ENCODE measurements around the gene KCNJ1. TPM values are rescaled to one million over a fixed set of nuclear protein-coding genes. Genes with fewer than 3 reads are reported as not detected.

KCNJ1 gene
- total and polyA plus RNA-seq, 4 donors: 0.01 to 0.31 (median 0.14) TPM

- Histone ChIP-seq H3K27me3 (ENCODE audit: control insufficient read depth in 3 of 3, insufficient read depth in 3 of 3, low read length in 2 of 3) (no peaks in the 10 kb centered on the region), H3K4me1 (ENCODE audit: control insufficient read depth in 5 of 5, insufficient read depth in 5 of 5, low read length in 5 of 5) (peaks cover 0 to 2% (median 0%) of the 10 kb centered on the region in 5 donors), H3K9me3 (ENCODE audit: control insufficient read depth in 4 of 4, insufficient read depth in 3 of 4, low read length in 3 of 4) (no peaks in the 10 kb centered on the region), H3K27ac (ENCODE audit: low read depth in 1 of 2, low read length in 1 of 2) (no peak overlapping the region), H3K9ac (ENCODE audit: insufficient read depth in 1 of 2, low read length in 2 of 2) (no peak overlapping the region), H3K4me3 (no peak overlapping the region), H3K36me3 (ENCODE audit: control insufficient read depth in 4 of 4, insufficient read depth in 4 of 4, low read length in 4 of 4) (no peaks in the 10 kb centered on the region)
- peak in 1 of 3 donors; percentile 40 for DNase-seq
- peak; percentile 65 for TF ChIP-seq CTCF (IDR thresholded peaks at IDR 0.05; ENCODE audit: control extremely low read depth, extremely low read depth)
- WGBS, 2 donors: 31 to 33% methylated on average over 10 of the region's 10 CpGs
- ATAC-seq (ENCODE audit: insufficient read depth, low FRiP score): no peak
Observed at GRCh38 chr11:128848815-128849455, 18.2 kb downstream of the KCNJ1 start.

GRCh38 chr11:128846985-128847384 lies 20.1 kb downstream of the KCNJ1 start:
- Histone ChIP-seq H3K27ac (ENCODE audit: low read depth in 1 of 2, low read length in 1 of 2) (no peak overlapping the region), H3K36me3 (ENCODE audit: control insufficient read depth in 4 of 4, insufficient read depth in 4 of 4, low read length in 4 of 4) (no peaks in the 10 kb centered on the region), H3K27me3 (ENCODE audit: control insufficient read depth in 3 of 3, insufficient read depth in 3 of 3, low read length in 2 of 3) (no peaks in the 10 kb centered on the region), H3K4me1 (ENCODE audit: control insufficient read depth in 5 of 5, insufficient read depth in 5 of 5, low read length in 5 of 5) (peaks cover 0 to 2% (median 0%) of the 10 kb centered on the region in 5 donors), H3K9ac (ENCODE audit: insufficient read depth in 1 of 2, low read length in 2 of 2) (no peak overlapping the region), H3K9me3 (ENCODE audit: control insufficient read depth in 4 of 4, insufficient read depth in 3 of 4, low read length in 3 of 4) (no peaks in the 10 kb centered on the region), H3K4me3 (no peak overlapping the region)
- no peak for ATAC-seq (ENCODE audit: insufficient read depth, low FRiP score)
- no peak for DNase-seq
- WGBS, 2 donors: 86 to 97% methylated on average over 4 of the region's 4 CpGs
- TF ChIP-seq CTCF (IDR thresholded peaks at IDR 0.05; ENCODE audit: control extremely low read depth, extremely low read depth): no peak

GRCh38 chr11:128845334-128845780 lies 21.7 kb downstream of the KCNJ1 start:
- Histone ChIP-seq H3K27me3 (ENCODE audit: control insufficient read depth in 3 of 3, insufficient read depth in 3 of 3, low read length in 2 of 3) (no peaks in the 10 kb centered on the region), H3K9me3 (ENCODE audit: control insufficient read depth in 4 of 4, insufficient read depth in 3 of 4, low read length in 3 of 4) (no peaks in the 10 kb centered on the region), H3K4me3 (no peak overlapping the region), H3K9ac (ENCODE audit: insufficient read depth in 1 of 2, low read length in 2 of 2) (no peak overlapping the region), H3K36me3 (ENCODE audit: control insufficient read depth in 4 of 4, insufficient read depth in 4 of 4, low read length in 4 of 4) (no peaks in the 10 kb centered on the region), H3K27ac (ENCODE audit: low read depth in 1 of 2, low read length in 1 of 2) (no peak overlapping the region), H3K4me1 (ENCODE audit: control insufficient read depth in 5 of 5, insufficient read depth in 5 of 5, low read length in 5 of 5) (peaks cover 0 to 6% (median 0%) of the 10 kb centered on the region in 5 donors)
- ATAC-seq (ENCODE audit: insufficient read depth, low FRiP score) (no peak), DNase-seq (no peak)
- TF ChIP-seq CTCF (IDR thresholded peaks at IDR 0.05; ENCODE audit: control extremely low read depth, extremely low read depth): no peak
- WGBS, 2 donors: 29 to 49% methylated on average over 2 of the region's 2 CpGs

All from lung (tissue), 12 donors.